ENCODE data around the gene PCDHGA7. TPM values are rescaled to one million over a fixed set of nuclear protein-coding genes. Genes with fewer than 3 reads are reported as not detected.
A peak's percentile ranks its signal among the peaks of the same experiment; 100 is the strongest.
"Not testable (repeated sequence)": the region's sequence is repeated elsewhere in the genome, so short reads cannot be mapped to it uniquely, and the experiment has no call there.

Gene PCDHGA7
- total RNA-seq, 1 experiment from 2014 or later = 1.6 TPM

DNA sequence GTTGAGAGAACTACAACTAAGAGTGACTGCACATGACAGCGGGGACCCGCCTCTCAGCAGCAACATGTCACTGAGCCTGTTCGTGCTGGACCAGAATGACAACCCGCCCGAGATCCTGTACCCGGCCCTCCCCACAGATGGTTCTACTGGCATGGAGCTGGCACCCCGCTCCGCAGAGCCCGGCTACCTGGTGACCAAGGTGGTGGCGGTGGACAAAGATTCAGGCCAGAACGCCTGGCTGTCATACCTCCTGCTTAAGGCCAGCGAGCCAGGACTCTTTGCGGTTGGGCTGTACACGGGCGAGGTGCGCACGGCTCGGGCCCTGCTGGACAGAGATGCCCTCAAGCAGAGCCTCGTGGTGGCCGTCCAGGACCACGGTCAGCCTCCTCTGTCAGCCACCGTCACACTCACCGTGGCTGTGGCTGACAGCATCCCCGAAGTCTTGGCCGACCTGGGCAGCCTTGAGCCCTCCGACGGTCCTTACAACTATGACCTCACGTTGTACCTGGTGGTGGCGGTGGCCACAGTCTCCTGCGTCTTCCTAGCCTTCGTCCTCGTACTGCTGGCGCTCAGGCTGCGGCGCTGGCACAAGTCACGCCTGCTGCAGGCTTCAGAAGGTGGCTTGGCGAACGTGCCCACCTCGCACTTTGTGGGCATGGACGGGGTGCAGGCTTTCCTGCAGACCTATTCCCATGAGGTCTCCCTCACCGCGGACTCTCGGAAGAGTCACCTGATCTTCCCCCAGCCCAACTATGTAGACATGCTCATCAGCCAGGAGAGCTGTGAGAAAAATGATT is 2.1 kb downstream of the PCDHGA7 start:
- Mint-ChIP-seq H3K36me3 (peaks cover 46% of the 10 kb centered on the region), H3K27ac (no peak overlapping the region), H3K27me3 (ENCODE audit: low read depth) (peaks cover 33% of the 10 kb centered on the region), H3K4me1 (0 out of 2 replicates have a peak, but pooled peaks cover 3% of the 10 kb centered on the region), H3K9me3 (peaks cover 58% of the 10 kb centered on the region), H3K4me3 (no peak overlapping the region)
- no peak for ATAC-seq
- TF ChIP-seq, protein P1, sequence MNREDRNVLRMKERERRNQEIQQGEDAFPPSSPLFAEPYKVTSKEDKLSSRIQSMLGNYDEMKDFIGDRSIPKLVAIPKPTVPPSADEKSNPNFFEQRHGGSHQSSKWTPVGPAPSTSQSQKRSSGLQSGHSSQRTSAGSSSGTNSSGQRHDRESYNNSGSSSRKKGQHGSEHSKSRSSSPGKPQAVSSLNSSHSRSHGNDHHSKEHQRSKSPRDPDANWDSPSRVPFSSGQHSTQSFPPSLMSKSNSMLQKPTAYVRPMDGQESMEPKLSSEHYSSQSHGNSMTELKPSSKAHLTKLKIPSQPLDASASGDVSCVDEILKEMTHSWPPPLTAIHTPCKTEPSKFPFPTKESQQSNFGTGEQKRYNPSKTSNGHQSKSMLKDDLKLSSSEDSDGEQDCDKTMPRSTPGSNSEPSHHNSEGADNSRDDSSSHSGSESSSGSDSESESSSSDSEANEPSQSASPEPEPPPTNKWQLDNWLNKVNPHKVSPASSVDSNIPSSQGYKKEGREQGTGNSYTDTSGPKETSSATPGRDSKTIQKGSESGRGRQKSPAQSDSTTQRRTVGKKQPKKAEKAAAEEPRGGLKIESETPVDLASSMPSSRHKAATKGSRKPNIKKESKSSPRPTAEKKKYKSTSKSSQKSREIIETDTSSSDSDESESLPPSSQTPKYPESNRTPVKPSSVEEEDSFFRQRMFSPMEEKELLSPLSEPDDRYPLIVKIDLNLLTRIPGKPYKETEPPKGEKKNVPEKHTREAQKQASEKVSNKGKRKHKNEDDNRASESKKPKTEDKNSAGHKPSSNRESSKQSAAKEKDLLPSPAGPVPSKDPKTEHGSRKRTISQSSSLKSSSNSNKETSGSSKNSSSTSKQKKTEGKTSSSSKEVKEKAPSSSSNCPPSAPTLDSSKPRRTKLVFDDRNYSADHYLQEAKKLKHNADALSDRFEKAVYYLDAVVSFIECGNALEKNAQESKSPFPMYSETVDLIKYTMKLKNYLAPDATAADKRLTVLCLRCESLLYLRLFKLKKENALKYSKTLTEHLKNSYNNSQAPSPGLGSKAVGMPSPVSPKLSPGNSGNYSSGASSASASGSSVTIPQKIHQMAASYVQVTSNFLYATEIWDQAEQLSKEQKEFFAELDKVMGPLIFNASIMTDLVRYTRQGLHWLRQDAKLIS (CRISPR knock-in tag; IDR thresholded peaks at IDR 0.05; ENCODE audit: borderline replicate concordance) = no peak
- TF ChIP-seq ELF4 (CRISPR knock-in tag; IDR thresholded peaks at IDR 0.05; ENCODE audit: low read depth) = no peak
- TF ChIP-seq, protein P2, sequence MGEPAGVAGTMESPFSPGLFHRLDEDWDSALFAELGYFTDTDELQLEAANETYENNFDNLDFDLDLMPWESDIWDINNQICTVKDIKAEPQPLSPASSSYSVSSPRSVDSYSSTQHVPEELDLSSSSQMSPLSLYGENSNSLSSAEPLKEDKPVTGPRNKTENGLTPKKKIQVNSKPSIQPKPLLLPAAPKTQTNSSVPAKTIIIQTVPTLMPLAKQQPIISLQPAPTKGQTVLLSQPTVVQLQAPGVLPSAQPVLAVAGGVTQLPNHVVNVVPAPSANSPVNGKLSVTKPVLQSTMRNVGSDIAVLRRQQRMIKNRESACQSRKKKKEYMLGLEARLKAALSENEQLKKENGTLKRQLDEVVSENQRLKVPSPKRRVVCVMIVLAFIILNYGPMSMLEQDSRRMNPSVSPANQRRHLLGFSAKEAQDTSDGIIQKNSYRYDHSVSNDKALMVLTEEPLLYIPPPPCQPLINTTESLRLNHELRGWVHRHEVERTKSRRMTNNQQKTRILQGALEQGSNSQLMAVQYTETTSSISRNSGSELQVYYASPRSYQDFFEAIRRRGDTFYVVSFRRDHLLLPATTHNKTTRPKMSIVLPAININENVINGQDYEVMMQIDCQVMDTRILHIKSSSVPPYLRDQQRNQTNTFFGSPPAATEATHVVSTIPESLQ (CRISPR knock-in tag; IDR thresholded peaks at IDR 0.05) = no peak
- TF ChIP-seq, protein P3, sequence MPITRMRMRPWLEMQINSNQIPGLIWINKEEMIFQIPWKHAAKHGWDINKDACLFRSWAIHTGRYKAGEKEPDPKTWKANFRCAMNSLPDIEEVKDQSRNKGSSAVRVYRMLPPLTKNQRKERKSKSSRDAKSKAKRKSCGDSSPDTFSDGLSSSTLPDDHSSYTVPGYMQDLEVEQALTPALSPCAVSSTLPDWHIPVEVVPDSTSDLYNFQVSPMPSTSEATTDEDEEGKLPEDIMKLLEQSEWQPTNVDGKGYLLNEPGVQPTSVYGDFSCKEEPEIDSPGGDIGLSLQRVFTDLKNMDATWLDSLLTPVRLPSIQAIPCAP (CRISPR knock-in tag; IDR thresholded peaks at IDR 0.05) = no peak
- TF ChIP-seq RORB (CRISPR knock-in tag; IDR thresholded peaks at IDR 0.05) = no peak
- POLR2A ChIA-PET = no interaction called here
- no peak for DNase-seq (ENCODE audit: low spot score)
- CTCF ChIA-PET = interaction anchor here (1.3 kb wide), 1 partner anchor 28 kb away, joined by 3 read pairs; the partner anchor contains the start of gene PCDHGA10

DNA sequence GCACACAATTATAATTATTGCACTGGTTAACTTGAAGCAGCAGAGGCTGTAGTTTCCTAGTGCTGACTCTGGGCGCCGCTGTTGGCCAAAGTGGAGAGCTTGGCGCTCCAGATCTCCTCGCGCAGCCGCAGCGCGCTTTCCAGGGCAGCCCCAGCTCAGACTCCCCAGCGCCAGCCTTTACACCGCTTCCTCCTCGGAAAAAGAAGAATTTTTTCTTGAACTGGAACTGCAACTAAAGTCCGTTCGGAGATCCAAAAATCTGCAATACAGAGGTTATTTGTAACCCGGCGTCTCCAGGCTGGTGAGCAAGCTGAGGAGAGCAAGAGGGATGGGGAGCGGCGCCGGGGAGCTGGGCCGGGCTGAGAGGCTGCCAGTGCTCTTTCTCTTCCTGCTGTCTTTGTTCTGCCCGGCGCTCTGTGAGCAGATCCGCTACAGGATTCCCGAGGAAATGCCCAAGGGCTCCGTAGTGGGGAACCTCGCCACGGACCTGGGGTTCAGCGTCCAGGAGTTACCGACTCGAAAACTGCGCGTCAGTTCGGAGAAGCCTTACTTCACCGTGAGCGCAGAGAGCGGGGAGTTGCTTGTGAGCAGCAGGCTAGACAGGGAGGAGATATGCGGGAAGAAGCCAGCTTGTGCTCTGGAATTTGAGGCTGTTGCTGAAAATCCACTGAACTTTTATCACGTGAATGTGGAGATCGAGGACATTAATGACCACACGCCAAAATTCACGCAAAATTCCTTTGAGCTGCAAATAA is 5.2 kb downstream of the PCDHGA7 start, which contains the start of gene PCDHGB4:
Gene PCDHGB4 (plus strand): TSS at position 142 of the 755 bp plus-strand sequence. CDS start 187 bp downstream, at position 329.
- ATAC-seq = peak; percentile 96
- H3K4me1 Mint-ChIP-seq, H3K27ac Mint-ChIP-seq, POLR2A ChIA-PET: not testable (repeated sequence)
- Mint-ChIP-seq H3K9me3 (peaks cover 69% of the 10 kb centered on the region), H3K27me3 (ENCODE audit: low read depth) (peaks cover 37% of the 10 kb centered on the region), H3K4me3 (peak within 1 kb of the TSS; percentile 81), H3K36me3 (peaks cover 63% of the 10 kb centered on the region)
- CTCF ChIA-PET = interaction anchor here (0.6 to 3.0 kb wide), 43 partner anchors 9 to 665 kb away, joined by 3 to 24 read pairs (median 5); partner anchors contain the start of genes PCDHB14, PCDHB15, PCDHB16 and PCDHB4
- DNase-seq (ENCODE audit: low spot score) = peak; percentile 80

GRCh38 chr5:141388661-141389060 is 6.1 kb downstream of the PCDHGA7 start:
- no peak for TF ChIP-seq SMAD3 (CRISPR knock-in tag; IDR thresholded peaks at IDR 0.05; ENCODE audit: borderline replicate concordance)
- TF ChIP-seq SP1 (CRISPR knock-in tag; conservative IDR thresholded peaks at IDR 0.05) = no peak
- TF ChIP-seq ETV6 (CRISPR knock-in tag; IDR thresholded peaks at IDR 0.05) = no peak
- TF ChIP-seq CBFB (CRISPR knock-in tag; IDR thresholded peaks at IDR 0.05; ENCODE audit: low read depth) = no peak
- no peak for TF ChIP-seq ZNF512 (CRISPR knock-in tag; IDR thresholded peaks at IDR 0.05; ENCODE audit: borderline replicate concordance)
- Mint-ChIP-seq H3K9me3 (peaks cover 67% of the 10 kb centered on the region), H3K4me3 (peak overlapping the region; percentile 81; the same call in 1 of the 2 replicates), H3K27ac (no peak overlapping the region), H3K27me3 (ENCODE audit: low read depth) (peaks cover 30% of the 10 kb centered on the region), H3K36me3 (peaks cover 63% of the 10 kb centered on the region), H3K4me1 (0 out of 2 replicates have a peak, but pooled peaks cover 3% of the 10 kb centered on the region)
- no peak for ATAC-seq
- ChIA-PET CTCF (interaction anchor here (1.5 to 3.0 kb wide), 9 partner anchors 12 to 175 kb away, joined by 3 to 24 read pairs (median 11); partner anchors contain the start of genes PCDHB14, PCDHGA11, PCDHGA6 and PCDHGB1), POLR2A (no interaction called here)
- no peak for DNase-seq (ENCODE audit: low spot score)

All from WTC11 (cell line).